ENCODE measurements around the gene NBPF3. TPM values are rescaled to one million over a fixed set of nuclear protein-coding genes. Genes with fewer than 3 reads are reported as not detected.

The NBPF3 gene
- total and polyA plus RNA-seq, 2 experiments from 2014 or later = 2.7 to 18.1 TPM

- Histone ChIP-seq H4K20me1 (replicated peaks; ENCODE audit: insufficient read depth) (peaks cover 7% of the 10 kb centered on the region), H3K4me3 (peak overlapping the region; percentile 88), H3K4me1 (ENCODE audit: insufficient read depth) (peaks cover 27% of the 10 kb centered on the region), H3K27ac (ENCODE audit: low read depth) (no peak overlapping the region), H3K79me2 (replicated peaks; ENCODE audit: insufficient read depth) (peaks cover 57% of the 10 kb centered on the region), H2AFZ (no peak overlapping the region), H3K9me2 (ENCODE audit: insufficient read depth) (no peaks in the 10 kb centered on the region), H3K27me3 (ENCODE audit: insufficient read depth) (peaks cover 12% of the 10 kb centered on the region), H3K36me3 (ENCODE audit: insufficient read depth) (no peaks in the 10 kb centered on the region), H3F3A (replicated peaks; ENCODE audit: low read depth) (no peaks in the 10 kb centered on the region), H3K4me2 (peak overlapping the region; percentile 97)
- Mint-ChIP-seq H3K4me1 (peaks cover 40% of the 10 kb centered on the region), H3K9me3 (no peaks in the 10 kb centered on the region), H3K36me3 (ENCODE audit: low read depth) (peaks cover 8% of the 10 kb centered on the region; the same call in 2 of the 3 replicates), H3K4me3 (peak overlapping the region; percentile 79), H3K27ac (peak overlapping the region; percentile 43), H3K27me3 (ENCODE audit: insufficient read depth, low read depth, poor library complexity) (peaks cover 14% of the 10 kb centered on the region)
- TF ChIP-seq ZNF114 (CRISPR knock-in tag; IDR thresholded peaks at IDR 0.05) = no peak
- TF ChIP-seq CREB1 (CRISPR knock-in tag; IDR thresholded peaks at IDR 0.05; ENCODE audit: low read depth) = no peak
- TF ChIP-seq CTCF (conservative IDR thresholded peaks at IDR 0.05; ENCODE audit: low read depth in 2 of 2) = peak; percentile 21 to 57
- TF ChIP-seq JUNB (IDR thresholded peaks at IDR 0.05; ENCODE audit: unreplicated experiment) = no peak
- TF ChIP-seq REST (IDR thresholded peaks at IDR 0.05; ENCODE audit: unreplicated experiment) = no peak
- ATAC-seq = no peak
- DNase-seq (ENCODE audit: low spot score) = no peak
Observed at GRCh38 chr1:21510885-21511578, 71.1 kb downstream of the NBPF3 start.

- DNase-seq (ENCODE audit: low spot score) = no peak
- no peak for TF ChIP-seq REST (IDR thresholded peaks at IDR 0.05; ENCODE audit: unreplicated experiment)
Observed at GRCh38 chr1:21511579-21512522, 71.9 kb downstream of the NBPF3 start.

More at GRCh38 chr1:21511579-21512522, 71.9 kb downstream of the NBPF3 start:
- H3F3A ChIP-seq (replicated peaks; ENCODE audit: low read depth) = no peaks in the 10 kb centered on the region
- H3K79me2 ChIP-seq (replicated peaks; ENCODE audit: insufficient read depth) = peaks cover 65% of the 10 kb centered on the region
- H4K20me1 ChIP-seq (replicated peaks; ENCODE audit: insufficient read depth) = peaks cover 10% of the 10 kb centered on the region
- Mint-ChIP-seq H3K27me3 (ENCODE audit: insufficient read depth, low read depth, poor library complexity) (peaks cover 14% of the 10 kb centered on the region), H3K36me3 (ENCODE audit: low read depth) (peaks cover 12% of the 10 kb centered on the region; the same call in 2 of the 3 replicates), H3K4me1 (peaks cover 48% of the 10 kb centered on the region), H3K9me3 (no peaks in the 10 kb centered on the region), H3K27ac (no peak overlapping the region; the same call in 1 of the 2 replicates), H3K4me3 (peak overlapping the region; percentile 32; the same call in 1 of the 3 replicates)
- H2AFZ ChIP-seq = no peak overlapping the region
- no peaks in the 10 kb centered on the region for H3K36me3 ChIP-seq (ENCODE audit: insufficient read depth)
- H3K9me2 ChIP-seq (ENCODE audit: insufficient read depth) = no peaks in the 10 kb centered on the region
- H3K27ac ChIP-seq (ENCODE audit: low read depth) = no peak overlapping the region
- peaks cover 31% of the 10 kb centered on the region for H3K4me1 ChIP-seq (ENCODE audit: insufficient read depth)
- H3K4me3 ChIP-seq = no peak overlapping the region
- no peak for ATAC-seq
- H3K4me2 ChIP-seq = no peak overlapping the region
- H3K27me3 ChIP-seq (ENCODE audit: insufficient read depth) = peaks cover 12% of the 10 kb centered on the region
